Measurements from ENCODE around the gene ADAMTS8.

The ADAMTS8 gene

DNA sequence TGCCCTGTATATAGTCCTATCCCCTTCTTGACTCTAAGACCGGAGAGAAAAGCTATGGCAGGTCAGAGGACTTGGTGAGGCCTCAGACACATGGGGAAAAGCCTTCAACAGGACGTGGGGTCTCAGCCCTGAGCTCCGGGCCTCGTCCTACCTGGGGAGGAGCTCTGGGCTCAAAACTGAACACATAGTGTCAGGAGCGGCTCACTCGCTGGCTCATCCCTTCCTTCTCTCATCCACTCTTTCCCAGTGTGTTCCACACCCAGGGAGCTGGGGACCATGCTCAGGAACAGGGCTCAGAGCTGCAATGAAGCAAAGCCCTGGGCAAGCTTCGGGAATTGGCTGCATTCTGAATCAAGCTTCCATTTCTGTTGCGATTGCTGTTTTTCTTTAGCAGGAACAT lies 34.5 kb upstream of the ADAMTS8 start:
- Histone ChIP-seq H2AFZ (ENCODE audit: low read length) (no peak overlapping the region), H3K27me3 (replicated peaks; ENCODE audit: insufficient read depth, low read length) (no peaks in the 10 kb centered on the region), H3K9me2 (replicated peaks; ENCODE audit: insufficient read depth, low read length) (no peaks in the 10 kb centered on the region), H3K4me2 (ENCODE audit: low read depth, low read length) (no peak overlapping the region), H3K79me2 (ENCODE audit: low read length) (no peaks in the 10 kb centered on the region), H3K9ac (ENCODE audit: low read length) (no peak overlapping the region), H4K20me1 (ENCODE audit: insufficient read depth, low read length) (no peaks in the 10 kb centered on the region), H3K9me3 (replicated peaks; ENCODE audit: insufficient read depth, low read length) (no peaks in the 10 kb centered on the region), H3F3A (ENCODE audit: insufficient read depth, low read length) (no peaks in the 10 kb centered on the region), H3K36me3 (replicated peaks; ENCODE audit: insufficient read depth, low read length) (no peaks in the 10 kb centered on the region), H3K27ac (ENCODE audit: low read length) (no peak overlapping the region), H3K4me1 (ENCODE audit: low read length) (no peaks in the 10 kb centered on the region), H3K4me3 (ENCODE audit: low read length) (no peak overlapping the region)
- DNase-seq: no peak
- TF ChIP-seq EZH2 (optimal IDR thresholded peaks at IDR 0.05; ENCODE audit: low read depth, low read length): no peak
- no peak for TF ChIP-seq EZH2phosphoT487 (IDR thresholded peaks at IDR 0.05; ENCODE audit: low read length)
- TF ChIP-seq, protein P1, sequence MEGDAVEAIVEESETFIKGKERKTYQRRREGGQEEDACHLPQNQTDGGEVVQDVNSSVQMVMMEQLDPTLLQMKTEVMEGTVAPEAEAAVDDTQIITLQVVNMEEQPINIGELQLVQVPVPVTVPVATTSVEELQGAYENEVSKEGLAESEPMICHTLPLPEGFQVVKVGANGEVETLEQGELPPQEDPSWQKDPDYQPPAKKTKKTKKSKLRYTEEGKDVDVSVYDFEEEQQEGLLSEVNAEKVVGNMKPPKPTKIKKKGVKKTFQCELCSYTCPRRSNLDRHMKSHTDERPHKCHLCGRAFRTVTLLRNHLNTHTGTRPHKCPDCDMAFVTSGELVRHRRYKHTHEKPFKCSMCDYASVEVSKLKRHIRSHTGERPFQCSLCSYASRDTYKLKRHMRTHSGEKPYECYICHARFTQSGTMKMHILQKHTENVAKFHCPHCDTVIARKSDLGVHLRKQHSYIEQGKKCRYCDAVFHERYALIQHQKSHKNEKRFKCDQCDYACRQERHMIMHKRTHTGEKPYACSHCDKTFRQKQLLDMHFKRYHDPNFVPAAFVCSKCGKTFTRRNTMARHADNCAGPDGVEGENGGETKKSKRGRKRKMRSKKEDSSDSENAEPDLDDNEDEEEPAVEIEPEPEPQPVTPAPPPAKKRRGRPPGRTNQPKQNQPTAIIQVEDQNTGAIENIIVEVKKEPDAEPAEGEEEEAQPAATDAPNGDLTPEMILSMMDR (IDR thresholded peaks at IDR 0.05; ENCODE audit: low read length): no peak

- Histone ChIP-seq H3K27ac (ENCODE audit: low read length) (no peak overlapping the region), H4K20me1 (ENCODE audit: insufficient read depth, low read length) (no peaks in the 10 kb centered on the region), H3K27me3 (replicated peaks; ENCODE audit: insufficient read depth, low read length) (no peaks in the 10 kb centered on the region), H3F3A (ENCODE audit: insufficient read depth, low read length) (no peaks in the 10 kb centered on the region), H3K9ac (ENCODE audit: low read length) (no peak overlapping the region), H3K4me1 (ENCODE audit: low read length) (no peaks in the 10 kb centered on the region), H2AFZ (ENCODE audit: low read length) (no peak overlapping the region), H3K36me3 (replicated peaks; ENCODE audit: insufficient read depth, low read length) (no peaks in the 10 kb centered on the region), H3K9me2 (replicated peaks; ENCODE audit: insufficient read depth, low read length) (no peaks in the 10 kb centered on the region), H3K4me3 (ENCODE audit: low read length) (no peak overlapping the region), H3K4me2 (ENCODE audit: low read depth, low read length) (no peak overlapping the region), H3K9me3 (replicated peaks; ENCODE audit: insufficient read depth, low read length) (no peaks in the 10 kb centered on the region), H3K79me2 (ENCODE audit: low read length) (no peaks in the 10 kb centered on the region)
- TF ChIP-seq, protein P1 (IDR thresholded peaks at IDR 0.05; ENCODE audit: low read length): no peak
- TF ChIP-seq EZH2phosphoT487 (IDR thresholded peaks at IDR 0.05; ENCODE audit: low read length): no peak
- DNase-seq: no peak
Observed at GRCh38 chr11:130462101-130462885, 33.9 kb upstream of the ADAMTS8 start.

- Histone ChIP-seq H2AFZ (ENCODE audit: low read length) (no peak overlapping the region), H3K4me3 (ENCODE audit: low read length) (no peak overlapping the region), H3K27ac (ENCODE audit: low read length) (no peak overlapping the region), H3K4me2 (ENCODE audit: low read depth, low read length) (no peak overlapping the region), H3K9me3 (replicated peaks; ENCODE audit: insufficient read depth, low read length) (no peaks in the 10 kb centered on the region), H4K20me1 (ENCODE audit: insufficient read depth, low read length) (no peaks in the 10 kb centered on the region), H3K9me2 (replicated peaks; ENCODE audit: insufficient read depth, low read length) (no peaks in the 10 kb centered on the region), H3K4me1 (ENCODE audit: low read length) (no peaks in the 10 kb centered on the region), H3K36me3 (replicated peaks; ENCODE audit: insufficient read depth, low read length) (no peaks in the 10 kb centered on the region), H3K27me3 (replicated peaks; ENCODE audit: insufficient read depth, low read length) (no peaks in the 10 kb centered on the region), H3K9ac (ENCODE audit: low read length) (no peak overlapping the region), H3K79me2 (ENCODE audit: low read length) (no peaks in the 10 kb centered on the region), H3F3A (ENCODE audit: insufficient read depth, low read length) (no peaks in the 10 kb centered on the region)
- DNase-seq: no peak
- TF ChIP-seq, protein P1 (IDR thresholded peaks at IDR 0.05; ENCODE audit: low read length): no peak
Observed at GRCh38 chr11:130459521-130459920, 31.1 kb upstream of the ADAMTS8 start.

Measured in MM.1S (cell line).